ENCODE data around the gene TRMT11.
A peak's percentile ranks its signal among the peaks of the same experiment; 100 is the strongest.

Gene TRMT11

GRCh38 chr6:126050795-126051194, 64.5 kb downstream of the TRMT11 start:
- no peak for DNase-seq
- TF ChIP-seq, protein P1, sequence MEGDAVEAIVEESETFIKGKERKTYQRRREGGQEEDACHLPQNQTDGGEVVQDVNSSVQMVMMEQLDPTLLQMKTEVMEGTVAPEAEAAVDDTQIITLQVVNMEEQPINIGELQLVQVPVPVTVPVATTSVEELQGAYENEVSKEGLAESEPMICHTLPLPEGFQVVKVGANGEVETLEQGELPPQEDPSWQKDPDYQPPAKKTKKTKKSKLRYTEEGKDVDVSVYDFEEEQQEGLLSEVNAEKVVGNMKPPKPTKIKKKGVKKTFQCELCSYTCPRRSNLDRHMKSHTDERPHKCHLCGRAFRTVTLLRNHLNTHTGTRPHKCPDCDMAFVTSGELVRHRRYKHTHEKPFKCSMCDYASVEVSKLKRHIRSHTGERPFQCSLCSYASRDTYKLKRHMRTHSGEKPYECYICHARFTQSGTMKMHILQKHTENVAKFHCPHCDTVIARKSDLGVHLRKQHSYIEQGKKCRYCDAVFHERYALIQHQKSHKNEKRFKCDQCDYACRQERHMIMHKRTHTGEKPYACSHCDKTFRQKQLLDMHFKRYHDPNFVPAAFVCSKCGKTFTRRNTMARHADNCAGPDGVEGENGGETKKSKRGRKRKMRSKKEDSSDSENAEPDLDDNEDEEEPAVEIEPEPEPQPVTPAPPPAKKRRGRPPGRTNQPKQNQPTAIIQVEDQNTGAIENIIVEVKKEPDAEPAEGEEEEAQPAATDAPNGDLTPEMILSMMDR (IDR thresholded peaks at IDR 0.05; ENCODE audit: low read depth, low read length, missing control alignments), result no peak
- no peak overlapping the region for H3K27ac ChIP-seq
- H3K36me3 ChIP-seq (replicated peaks), result peaks cover 6% of the 10 kb centered on the region
- in situ Hi-C loops (cut with HindIII; ENCODE audit: low pct_ligation_motif_present, low sequenced_read_pairs), result no loop called here
- no peaks in the 10 kb centered on the region for H3K27me3 ChIP-seq (replicated peaks)
- no peak overlapping the region for H3K4me3 ChIP-seq (ENCODE audit: low read depth, low read length)

DNA sequence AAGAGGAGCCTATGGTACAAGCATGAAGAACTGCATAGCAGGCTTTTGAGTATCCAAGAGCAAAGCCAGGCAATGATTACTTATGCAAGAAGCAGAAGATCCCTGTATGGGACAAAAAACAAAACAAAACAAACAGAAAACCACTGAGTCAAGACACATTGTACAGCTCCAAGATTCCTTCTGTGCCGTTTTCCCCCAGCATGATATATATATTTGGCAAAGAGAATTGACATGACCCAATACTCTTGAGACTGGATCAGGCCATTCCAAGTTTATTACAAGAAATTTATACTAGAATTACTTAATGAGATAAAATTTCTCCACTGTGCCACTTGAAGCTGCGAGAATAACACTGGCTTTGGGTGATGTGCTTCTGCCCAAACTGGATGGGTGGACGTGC, 65.5 kb downstream of the TRMT11 start:
- TF ChIP-seq, protein P1 (IDR thresholded peaks at IDR 0.05; ENCODE audit: low read depth, low read length, missing control alignments), result no peak
- peaks cover 6% of the 10 kb centered on the region for H3K36me3 ChIP-seq (replicated peaks)

GRCh38 chr6:126052485-126052884, 66.1 kb downstream of the TRMT11 start:
- in situ Hi-C loops (cut with HindIII; ENCODE audit: low pct_ligation_motif_present, low sequenced_read_pairs), result no loop called here
- H3K27me3 ChIP-seq (replicated peaks), result no peaks in the 10 kb centered on the region
- no peak overlapping the region for H3K27ac ChIP-seq
- DNase-seq, result no peak
- H3K36me3 ChIP-seq (replicated peaks), result peaks cover 2% of the 10 kb centered on the region
- TF ChIP-seq, protein P1 (IDR thresholded peaks at IDR 0.05; ENCODE audit: low read depth, low read length, missing control alignments), result no peak
- no peak overlapping the region for H3K4me3 ChIP-seq (ENCODE audit: low read depth, low read length)

More for the DNA sequence above, 65.5 kb downstream of the TRMT11 start:
- in situ Hi-C loops (cut with HindIII; ENCODE audit: low pct_ligation_motif_present, low sequenced_read_pairs), result no loop called here
- no peak for DNase-seq
- Histone ChIP-seq H3K4me3 (ENCODE audit: low read depth, low read length) (no peak overlapping the region), H3K27ac (no peak overlapping the region), H3K27me3 (replicated peaks) (no peaks in the 10 kb centered on the region)

DNA sequence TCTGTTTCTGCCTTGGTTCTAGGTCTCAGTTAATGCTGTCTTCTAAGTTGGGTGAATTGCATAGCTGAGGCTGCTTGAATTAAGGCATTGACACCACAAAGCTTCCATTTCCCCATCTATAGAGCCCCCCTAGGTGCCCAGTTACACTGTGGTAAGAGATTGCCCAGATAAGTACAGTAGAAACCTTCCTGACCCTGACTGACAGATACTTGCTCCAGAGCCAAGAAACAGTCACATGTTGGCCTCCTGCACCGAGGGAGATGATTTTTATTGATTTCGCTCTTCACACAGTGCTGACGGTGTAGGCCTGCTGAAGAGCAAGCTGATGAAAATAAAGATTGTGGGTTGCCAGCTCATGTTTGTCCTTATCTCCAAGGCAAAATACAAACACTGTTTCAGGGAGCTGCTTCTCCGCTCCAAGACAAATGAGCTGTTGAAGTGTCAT, 67.9 kb downstream of the TRMT11 start:
- no peak overlapping the region for H3K27ac ChIP-seq
- in situ Hi-C loops (cut with HindIII; ENCODE audit: low pct_ligation_motif_present, low sequenced_read_pairs), result no loop called here

DNA sequence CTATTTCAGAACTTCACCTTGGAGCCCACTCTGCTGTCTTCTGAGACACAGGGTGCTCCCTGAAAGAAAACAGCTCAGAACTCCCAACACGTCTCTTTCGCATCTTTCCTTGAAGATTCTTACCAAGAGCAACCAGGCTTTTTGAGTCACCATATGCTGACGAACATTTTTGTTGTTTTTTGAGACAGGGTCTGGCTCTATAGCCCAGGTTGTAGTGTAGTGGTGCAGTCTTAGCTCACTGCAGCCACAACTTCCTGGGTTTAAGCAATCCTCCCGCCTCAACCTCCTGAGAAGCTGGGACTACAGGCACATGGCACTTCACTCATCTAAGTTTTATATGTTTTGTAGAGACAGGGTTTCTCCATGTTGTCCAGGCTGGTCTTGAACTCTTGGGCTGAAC, 68.5 kb downstream of the TRMT11 start:
- Histone ChIP-seq H3K27ac (peak overlapping the region; percentile 14), H3K36me3 (replicated peaks) (peaks cover 2% of the 10 kb centered on the region), H3K4me3 (ENCODE audit: low read depth, low read length) (no peak overlapping the region), H3K27me3 (replicated peaks) (no peaks in the 10 kb centered on the region)
- in situ Hi-C loops (cut with HindIII; ENCODE audit: low pct_ligation_motif_present, low sequenced_read_pairs), result no loop called here
- no peak for DNase-seq
- TF ChIP-seq, protein P1 (IDR thresholded peaks at IDR 0.05; ENCODE audit: low read depth, low read length, missing control alignments), result no peak

More for the DNA sequence above, 67.9 kb downstream of the TRMT11 start:
- H3K4me3 ChIP-seq (ENCODE audit: low read depth, low read length), result no peak overlapping the region
- TF ChIP-seq, protein P1 (IDR thresholded peaks at IDR 0.05; ENCODE audit: low read depth, low read length, missing control alignments), result no peak
- H3K36me3 ChIP-seq (replicated peaks), result peaks cover 2% of the 10 kb centered on the region
- no peaks in the 10 kb centered on the region for H3K27me3 ChIP-seq (replicated peaks)
- peak; percentile 37 for DNase-seq

DNA sequence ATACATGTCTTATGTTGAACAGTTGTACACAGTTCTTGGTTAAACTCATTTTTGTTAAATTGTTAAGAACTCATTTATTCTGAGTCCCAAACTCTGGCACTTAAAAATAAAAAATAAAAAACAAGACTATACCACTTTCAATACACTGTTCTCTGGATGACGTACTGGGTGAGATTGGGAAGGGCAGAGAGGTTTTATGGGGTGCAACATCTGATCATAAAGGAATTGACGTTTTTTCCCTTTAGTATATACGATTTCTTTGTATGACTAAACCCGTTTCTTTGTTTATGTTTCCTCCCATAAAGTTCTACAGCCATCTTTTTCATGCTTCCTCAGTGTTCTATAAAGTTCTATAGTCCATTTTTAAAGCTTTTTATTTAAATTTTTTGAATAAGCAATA, 69.1 kb downstream of the TRMT11 start:
- Histone ChIP-seq H3K27ac (no peak overlapping the region), H3K36me3 (replicated peaks) (peaks cover 2% of the 10 kb centered on the region), H3K27me3 (replicated peaks) (no peaks in the 10 kb centered on the region), H3K4me3 (ENCODE audit: low read depth, low read length) (no peak overlapping the region)
- DNase-seq, result no peak
- TF ChIP-seq, protein P1 (IDR thresholded peaks at IDR 0.05; ENCODE audit: low read depth, low read length, missing control alignments), result no peak
- in situ Hi-C loops (cut with HindIII; ENCODE audit: low pct_ligation_motif_present, low sequenced_read_pairs), result no loop called here
